Astrocyte (in vitro differentiated cells and primary cell): ENCODE measurements around the gene NEK9. TPM values are rescaled to one million over a fixed set of nuclear protein-coding genes. Genes with fewer than 3 reads are reported as not detected.
"Not testable (repeated sequence)": the region's sequence is repeated elsewhere in the genome, so short reads cannot be mapped to it uniquely, and the experiment has no call there.

Source experiments
- DNase-seq: peaks from one replicate; pipeline ENCODE4 v3.0.0-alpha.2; 2010; ENCODE audit warnings: low read depth
- FAIRE-seq: peaks from 2 replicates; lab custom pipeline; 2011; peaks lifted over from hg19 to GRCh38; lab: Jason Lieb, UNC
- H2AFZ ChIP-seq: 2 replicates; pipeline ENCODE4 v1.6.0; 2012; ENCODE audit warnings: low read depth, low read length, inconsistent platforms
- H3K27ac ChIP-seq: 2 replicates; pipeline ENCODE4 v1.5.1; 2011; ENCODE audit warnings: low read depth, low read length, inconsistent platforms
- H3K27me3 ChIP-seq: 2 replicates; pipeline ENCODE4 v1.6.0; 2011; ENCODE audit warnings: low read length, inconsistent platforms; ENCODE audit not compliant: insufficient read depth
- H3K36me3 ChIP-seq: 2 replicates; pipeline ENCODE4 v1.5.1; 2011; ENCODE audit warnings: low read length, inconsistent platforms; ENCODE audit not compliant: insufficient read depth
- H3K4me1 ChIP-seq: 2 replicates; pipeline ENCODE4 v1.5.1; 2011; ENCODE audit warnings: low read length, inconsistent platforms; ENCODE audit not compliant: insufficient read depth
- H3K4me2 ChIP-seq: 2 replicates; pipeline ENCODE4 v1.6.0; 2012; ENCODE audit warnings: low read length, inconsistent platforms
- H3K4me3 ChIP-seq: 2 replicates; pipeline ENCODE4 v1.5.1; 2011; ENCODE audit warnings: low read depth, mild to moderate bottlenecking, low read length, inconsistent platforms; ENCODE audit not compliant: insufficient read depth
- H3K79me2 ChIP-seq: 2 replicates; pipeline ENCODE4 v1.6.0; 2012; ENCODE audit warnings: mild to moderate bottlenecking, low read length, inconsistent platforms; ENCODE audit not compliant: insufficient read depth
- H3K9ac ChIP-seq: 2 replicates; pipeline ENCODE4 v1.6.0; 2012; ENCODE audit warnings: mild to moderate bottlenecking, low read length, inconsistent platforms
- H3K9me3 ChIP-seq: 2 replicates; pipeline ENCODE4 v1.5.1; 2012; ENCODE audit warnings: low read depth, mild to moderate bottlenecking, low read length, inconsistent platforms; ENCODE audit not compliant: insufficient read depth
- H4K20me1 ChIP-seq: 2 replicates; pipeline ENCODE4 v1.6.0; 2012; ENCODE audit warnings: low read length, inconsistent platforms; ENCODE audit not compliant: insufficient read depth
- H3K27ac Mint-ChIP-seq: one replicate; pipeline ENCODE4 v1.8.0; 2021; ENCODE audit warnings: mild to moderate bottlenecking, mixed read lengths; ENCODE audit not compliant: unreplicated experiment
- H3K27me3 Mint-ChIP-seq: one replicate; pipeline ENCODE4 v1.8.0; 2021; ENCODE audit warnings: low read depth, mixed read lengths; ENCODE audit not compliant: unreplicated experiment
- H3K36me3 Mint-ChIP-seq: one replicate; pipeline ENCODE4 v1.8.0; 2021; ENCODE audit warnings: low read depth, mixed read lengths; ENCODE audit not compliant: unreplicated experiment
- H3K4me1 Mint-ChIP-seq: one replicate; pipeline ENCODE4 v1.8.0; 2021; ENCODE audit warnings: low read depth, mixed read lengths; ENCODE audit not compliant: unreplicated experiment
- H3K4me3 Mint-ChIP-seq: one replicate; pipeline ENCODE4 v1.8.0; 2021; ENCODE audit warnings: mild to moderate bottlenecking, moderate library complexity, mixed read lengths; ENCODE audit not compliant: unreplicated experiment
- H3K9me3 Mint-ChIP-seq: one replicate; pipeline ENCODE4 v1.8.0; 2021; ENCODE audit warnings: mild to moderate bottlenecking, mixed read lengths; ENCODE audit not compliant: unreplicated experiment
- CTCF ChIP-seq: IDR thresholded peaks from 2 replicates; pipeline ENCODE4 v1.5.1; 2011; ENCODE audit warnings: low read depth, mild to moderate bottlenecking, inconsistent platforms, low read length, moderate library complexity; ENCODE audit not compliant: insufficient read depth
- EZH2 ChIP-seq: IDR thresholded peaks from 2 replicates; pipeline ENCODE4 v1.6.1; 2012; ENCODE audit warnings: mild to moderate bottlenecking, low read length, inconsistent platforms; ENCODE audit not compliant: insufficient read depth
- total RNA-seq: library from RNA; stranded (reverse); gene quantifications from 2 replicates; pipeline ENCODE4 v1.2.1, GENCODE V29; 2021

The NEK9 gene
- total RNA-seq, 1 donor from 2014 or later, result 45.2 TPM

- Histone ChIP-seq H3K27ac (no peak overlapping the region), H3K36me3 (peaks cover 5% of the 10 kb centered on the region), H3K9ac (no peak overlapping the region), H2AFZ (no peak overlapping the region), H3K4me3 (no peak overlapping the region), H3K4me2 (no peak overlapping the region), H4K20me1 (peaks cover 4% of the 10 kb centered on the region), H3K4me1 (peaks cover 33% of the 10 kb centered on the region), H3K27me3 (no peaks in the 10 kb centered on the region), H3K79me2 (peaks cover 23% of the 10 kb centered on the region), H3K9me3 (no peaks in the 10 kb centered on the region)
- no peaks in the 10 kb centered on the region for H3K27me3 Mint-ChIP-seq
- no peak overlapping the region for H3K4me3 Mint-ChIP-seq
- H3K36me3 Mint-ChIP-seq, result peaks cover 9% of the 10 kb centered on the region
- H3K9me3 Mint-ChIP-seq, result no peaks in the 10 kb centered on the region
- no peak for DNase-seq
- peak overlapping the region; percentile 7 for H3K27ac Mint-ChIP-seq
- FAIRE-seq, result no peak
- H3K4me1 Mint-ChIP-seq, result peaks cover 21% of the 10 kb centered on the region
- TF ChIP-seq EZH2 (no peak), CTCF (no peak)
Observed at GRCh38 chr14:75128596-75128990, 1.7 kb upstream of the NEK9 start.

- TF ChIP-seq EZH2 (no peak), CTCF (no peak)
- Histone ChIP-seq H4K20me1 (peaks cover 4% of the 10 kb centered on the region), H2AFZ (no peak overlapping the region), H3K4me2 (peak overlapping the region; percentile 88), H3K9ac (no peak overlapping the region), H3K4me1 (peaks cover 33% of the 10 kb centered on the region), H3K27ac (no peak overlapping the region), H3K36me3 (peaks cover 5% of the 10 kb centered on the region), H3K79me2 (peaks cover 23% of the 10 kb centered on the region), H3K27me3 (no peaks in the 10 kb centered on the region), H3K9me3 (no peaks in the 10 kb centered on the region), H3K4me3 (no peak overlapping the region)
- Mint-ChIP-seq H3K4me3 (peak overlapping the region; percentile 91), H3K27me3 (no peaks in the 10 kb centered on the region), H3K36me3 (peaks cover 5% of the 10 kb centered on the region), H3K9me3 (no peaks in the 10 kb centered on the region), H3K4me1 (peaks cover 21% of the 10 kb centered on the region), H3K27ac (peak overlapping the region; percentile 88)
- no peak for FAIRE-seq
- no peak for DNase-seq
Observed at GRCh38 chr14:75127903-75128595, 1.2 kb upstream of the NEK9 start.

- not testable (repeated sequence) for H3K27me3 ChIP-seq, DNase-seq, H3K36me3 ChIP-seq, H3K27me3 Mint-ChIP-seq, H3K9me3 Mint-ChIP-seq, H4K20me1 ChIP-seq, FAIRE-seq, H3K9me3 ChIP-seq, H3K36me3 Mint-ChIP-seq
- peak overlapping the region; percentile 88 for H3K27ac Mint-ChIP-seq
- Histone ChIP-seq H3K4me3 (peak overlapping the region; percentile 80), H3K9ac (peak overlapping the region; percentile 94), H3K4me1 (peaks cover 33% of the 10 kb centered on the region), H3K4me2 (peak overlapping the region; percentile 88), H2AFZ (peak overlapping the region; percentile 95), H3K27ac (peak overlapping the region; percentile 93), H3K79me2 (peaks cover 23% of the 10 kb centered on the region)
- peaks cover 21% of the 10 kb centered on the region for H3K4me1 Mint-ChIP-seq
- H3K4me3 Mint-ChIP-seq, result peak overlapping the region; percentile 91
Observed at GRCh38 chr14:75127474-75127820, 599 bp upstream of the NEK9 start.
